GM12878 (cell line): ENCODE data around the gene ISLR2. TPM values are rescaled to one million over a fixed set of nuclear protein-coding genes. Genes with fewer than 3 reads are reported as not detected.
A peak's percentile ranks its signal among the peaks of the same experiment; 100 is the strongest.

Experiments used
- ATAC-seq: fragments of 200-7000 bp; cut with Tn5 transposase; 3 replicates; pipeline ENCODE4 v1.9.1; 2020; ENCODE audit warnings: mild to moderate bottlenecking, moderate library complexity
- BruUV-seq: library from RNA; stranded (reverse); fragments of 400-500 nt; replicated peaks from 2 replicates; lab custom pipeline; 2021; lab: Mats Ljungman, UMichigan
- CTCF ChIA-PET: fragments of 300-600 bp; sonication (Branson Sonifier 250); formaldehyde crosslinking; extraction: SDS; loops from one replicate; lab custom pipeline; 2021; ENCODE audit warnings: inconsistent platforms; lab: Yijun Ruan, JAX
- POLR2A ChIA-PET: fragments of 350-600 bp; formaldehyde crosslinking; extraction: SDS; loops from one replicate; lab custom pipeline; 2021; ENCODE audit warnings: inconsistent platforms; lab: Charles Lee
- RAD21 ChIA-PET: fragments of 300-600 bp; sonication (Branson Sonifier 250); formaldehyde crosslinking; loops from one replicate; lab custom pipeline; 2023; ENCODE audit warnings: antibody characterized with exemption; ENCODE audit not compliant: unreplicated experiment; lab: Charles Lee
- SMC1A ChIA-PET: fragments of 300-600 bp; sonication (Branson Sonifier 250); formaldehyde crosslinking; loops from one replicate; lab custom pipeline; 2023; ENCODE audit not compliant: unreplicated experiment, uncharacterized antibody; lab: Charles Lee
- DNase-seq: peaks from one replicate; pipeline ENCODE4 v3.0.0-alpha.2; 2011; ENCODE audit warnings: low read depth, low spot score
- FAIRE-seq: peaks from 3 replicates; lab custom pipeline; 2011; peaks lifted over from hg19 to GRCh38; lab: Jason Lieb, UNC
- H2AFZ ChIP-seq: 2 replicates; pipeline ENCODE4 v1.6.0; 2011; ENCODE audit warnings: low read depth, low read length, control low read depth; ENCODE audit not compliant: control insufficient read depth
- H3K27ac ChIP-seq: 2 replicates; pipeline ENCODE4 v1.5.1; 2011; ENCODE audit warnings: control low read depth; ENCODE audit not compliant: control insufficient read depth, insufficient read depth
- H3K27me3 ChIP-seq, 2 experiments: replicated peaks in 1 of 2; 2 replicates each; pipeline versions ENCODE4 v1.6.0 to v1.6.1; 2011; ENCODE audit warnings: low read length in 1 of 2; ENCODE audit not compliant: control insufficient read depth in 2 of 2, insufficient read depth in 2 of 2
- H3K36me3 ChIP-seq, 2 experiments: 2 replicates each; pipeline ENCODE4 v1.5.1; 2011; ENCODE audit warnings: low read length in 1 of 2; ENCODE audit not compliant: control insufficient read depth in 2 of 2, insufficient read depth in 2 of 2
- H3K4me1 ChIP-seq: 2 replicates; pipeline ENCODE4 v1.6.1; 2011; ENCODE audit warnings: mild to moderate bottlenecking, low read length, moderate library complexity, mixed read lengths; ENCODE audit not compliant: control insufficient read depth, insufficient read depth
- H3K4me2 ChIP-seq: 2 replicates; pipeline ENCODE4 v1.6.0; 2011; ENCODE audit warnings: control low read depth; ENCODE audit not compliant: control insufficient read depth, insufficient read depth
- H3K4me3 ChIP-seq: fragments of 200-600 bp; sonication (generic); 2 replicates; pipeline ENCODE4 v1.5.1; 2016
- H3K79me2 ChIP-seq: 2 replicates; pipeline ENCODE4 v1.6.0; 2011; ENCODE audit warnings: low read length; ENCODE audit not compliant: control insufficient read depth, insufficient read depth
- H3K9ac ChIP-seq: 2 replicates; pipeline ENCODE4 v1.8.0; 2011; ENCODE audit warnings: low read length, control low read depth, mixed read lengths; ENCODE audit not compliant: control insufficient read depth, insufficient read depth
- H3K9me3 ChIP-seq: replicated peaks from 3 replicates; pipeline ENCODE4 v1.5.1; 2011; ENCODE audit warnings: mild to moderate bottlenecking, low read length; ENCODE audit not compliant: control insufficient read depth, insufficient read depth
- H4K20me1 ChIP-seq: 2 replicates; pipeline ENCODE4 v1.6.0; 2011; ENCODE audit not compliant: control insufficient read depth, insufficient read depth
- CUX1 ChIP-seq: IDR thresholded peaks from 2 replicates; pipeline ENCODE4 v1.6.1; 2012; ENCODE audit warnings: improper control_type of control experiment, low read depth, low read length; ENCODE audit not compliant: insufficient replicate concordance
- EZH2 ChIP-seq: IDR thresholded peaks from 2 replicates; pipeline ENCODE4 v1.6.1; 2012; ENCODE audit warnings: low read depth, mild to moderate bottlenecking, control low read depth, inconsistent platforms, low read length, borderline replicate concordance; ENCODE audit not compliant: control insufficient read depth
- NBN ChIP-seq: fragments of 450-650 bp; IDR thresholded peaks from 2 replicates; pipeline ENCODE4 v1.6.1; 2016
- PRDM15 ChIP-seq: fragments of 450-650 bp; formaldehyde crosslinking; IDR thresholded peaks from 2 replicates; pipeline ENCODE4 v1.4.0; 2020; ENCODE audit warnings: mild to moderate bottlenecking, moderate library complexity
- WGBS: methylation state at CpG from one replicate; pipeline ENCODE4 v1.1.6; 2016; ENCODE audit warnings: low lambda C conversion rate; ENCODE audit not compliant: insufficient replicate concordance, insufficient coverage; ENCODE audit errors: missing lambda C conversion rate; 5-methylcytosine and 5-hydroxymethylcytosine counted together
- in situ Hi-C: fragments of 300-500 bp; cut with MboI; formaldehyde crosslinking; loops from 9 replicates; pipeline ENCODE4 v1.14.3; 2018; ENCODE audit warnings: mixed read lengths
- intact Hi-C: fragments of 100-400 bp; cut with micrococcal nuclease; formaldehyde crosslinking; loops from one replicate; pipeline ENCODE4 v1.14.2; 2022; ENCODE audit not compliant: unreplicated experiment
- polyA plus RNA-seq, 11 experiments: library from polyadenylated mRNA; depleted of rRNA in 4 of 11; unstranded in 6 of 11; stranded (reverse) in 5 of 11; fragments of >200 nt; fragmentation: Nextera tagmentation in 4 of 11; fragmentation: Illumina TruSeq in 1 of 11; extraction: Ambion mirVana in 4 of 11; extraction: Trizol in 1 of 11; gene quantifications; 1 replicate in 1 of 11; 2 replicates in 10 of 11; pipeline versions ENCODE4 v1.2.1 to v1.2.3, GENCODE V29; 2011 to 2016; ENCODE audit warnings: inconsistent platforms in 2 of 11, missing spikeins in 2 of 11, low read depth in 1 of 11
- total RNA-seq, 4 experiments: library from RNA; depleted of rRNA in 3 of 4; stranded (reverse); fragments of >200 nt in 3 of 4; fragmentation: Illumina TruSeq in 1 of 4; extraction: Trizol in 1 of 4; gene quantifications; 2 replicates each; pipeline versions ENCODE4 v1.2.1 to v1.2.3, GENCODE V29; 2013 to 2021

Gene ISLR2
- total and polyA plus RNA-seq, 10 of the 15 experiments (the other 5 are each of a cell fraction or from before 2014, with no cell fraction given): 0.04 to 0.21 (median 0.07) TPM; not detected in 4

GRCh38 chr15:74131628-74132413 is 1.4 kb downstream of the ISLR2 start:
- in situ Hi-C loops: no loop called here

GRCh38 chr15:74132681-74133651 is 2.6 kb downstream of the ISLR2 start:
- Histone ChIP-seq H3K36me3 (no peaks in the 10 kb centered on the region), H3K27me3 (peaks cover 36 to 60% of the 10 kb centered on the region in 2 experiments), H4K20me1 (no peaks in the 10 kb centered on the region), H3K4me2 (no peak overlapping the region), H3K4me3 (no peak overlapping the region), H3K9ac (no peak overlapping the region), H2AFZ (no peak overlapping the region), H3K79me2 (no peaks in the 10 kb centered on the region), H3K4me1 (peaks cover 10% of the 10 kb centered on the region), H3K27ac (no peak overlapping the region), H3K9me3 (no peaks in the 10 kb centered on the region; the same call in 2 of the 3 replicates)
- POLR2A ChIA-PET: no interaction called here
- BruUV-seq: no TSS peak
- in situ Hi-C loops (no loop called here), intact Hi-C loops (no loop called here)
- FAIRE-seq (no peak), ATAC-seq (peak; percentile 54; the same call in 2 of the 3 replicates), DNase-seq (no peak)
- WGBS: 69% methylated on average over 90 of the region's 90 CpGs
- SMC1A ChIA-PET: no interaction called here
- RAD21 ChIA-PET: no interaction called here
- CTCF ChIA-PET: no interaction called here
- TF ChIP-seq PRDM15 (no peak), CUX1 (no peak)

More at GRCh38 chr15:74131628-74132413, 1.4 kb downstream of the ISLR2 start:
- no peaks in the 10 kb centered on the region; the same call in 2 of the 3 replicates for H3K9me3 ChIP-seq
- H4K20me1 ChIP-seq: no peaks in the 10 kb centered on the region
- peaks cover 36 to 62% of the 10 kb centered on the region in 2 experiments for H3K27me3 ChIP-seq
- no TSS peak for BruUV-seq
- CTCF ChIA-PET: no interaction called here
- SMC1A ChIA-PET: no interaction called here
- intact Hi-C loops: no loop called here
- ATAC-seq (no peak), FAIRE-seq (no peak), DNase-seq (no peak)
- no peaks in the 10 kb centered on the region for H3K36me3 ChIP-seq
- POLR2A ChIA-PET: no interaction called here
- RAD21 ChIA-PET: no interaction called here
- no peak overlapping the region for H3K4me3 ChIP-seq
- 42% methylated on average over 20 of the region's 20 CpGs for WGBS
- H3K4me1 ChIP-seq: peaks cover 7% of the 10 kb centered on the region
- TF ChIP-seq NBN (no peak), EZH2 (0 out of 2 replicates have a peak, but pooled peaks have one; percentile 20)
- no peak overlapping the region for H3K9ac ChIP-seq
- no peak overlapping the region for H3K27ac ChIP-seq
- no peaks in the 10 kb centered on the region for H3K79me2 ChIP-seq
- no peak overlapping the region for H3K4me2 ChIP-seq
- no peak overlapping the region for H2AFZ ChIP-seq
